Measurements from ENCODE around the gene ATXN1. TPM values are rescaled to one million over a fixed set of nuclear protein-coding genes. Genes with fewer than 3 reads are reported as not detected.

ATXN1 gene
- total RNA-seq, 1 experiment from 2014 or later = 5.6 TPM

DNA sequence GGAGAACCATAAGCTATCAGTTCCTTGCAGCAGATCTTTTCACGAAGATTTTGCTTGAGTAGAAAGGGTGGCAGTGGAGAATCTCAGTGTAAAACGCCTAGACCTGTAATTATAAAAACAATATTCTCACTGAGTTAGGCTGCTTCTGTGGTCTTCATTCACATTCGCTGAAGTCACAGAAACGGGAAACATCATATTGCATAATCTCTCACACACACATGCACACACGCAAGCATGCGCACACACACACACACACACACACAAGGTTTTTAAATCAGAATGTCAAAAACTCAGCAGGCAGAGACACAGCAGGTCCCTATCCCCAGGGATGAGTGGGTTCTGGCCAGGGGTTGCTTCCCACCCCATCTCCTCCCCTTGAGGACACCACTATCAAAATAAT, 175.5 kb downstream of the ATXN1 start:
- no peak overlapping the region for H3K9ac ChIP-seq (ENCODE audit: extremely low read depth, insufficient read length, low read length)
- H3K27me3 ChIP-seq (ENCODE audit: insufficient read depth, low read length) = no peaks in the 10 kb centered on the region
- H3K4ac ChIP-seq (ENCODE audit: low read depth, low read length) = no peak overlapping the region
- H2BK120ac ChIP-seq (ENCODE audit: low read depth, low read length, poor library complexity, severe bottlenecking) = no peak overlapping the region
- H3K36me3 Mint-ChIP-seq (ENCODE audit: insufficient read depth in 1 of 3, low read depth in 3 of 3) = no peaks in the 10 kb centered on the region
- no peaks in the 10 kb centered on the region for H3K27me3 Mint-ChIP-seq (ENCODE audit: low read depth)
- H3K4me3 Mint-ChIP-seq = no peak overlapping the region
- H3K79me1 ChIP-seq (ENCODE audit: insufficient read depth, low read depth, low read length, poor library complexity, severe bottlenecking) = no peaks in the 10 kb centered on the region
- H4K20me1 ChIP-seq (ENCODE audit: control insufficient read depth, insufficient read depth, insufficient read length) = no peaks in the 10 kb centered on the region
- no peaks in the 10 kb centered on the region for H3K9me3 ChIP-seq (ENCODE audit: control insufficient read depth, low read depth, low read length)
- no CpG with 5 or more reads among the region's 6 CpGs for WGBS (ENCODE audit: extremely low coverage, insufficient read length, low lambda C conversion rate)
- no peak overlapping the region for H3K27ac Mint-ChIP-seq
- H4K8ac ChIP-seq (replicated peaks; ENCODE audit: insufficient read length, low read depth, low read length) = no peak overlapping the region
- no peaks in the 10 kb centered on the region; a peak in 1 of 5 replicates for H3K9me3 Mint-ChIP-seq
- no peak overlapping the region for H3K4me2 ChIP-seq (ENCODE audit: insufficient read depth, insufficient read length, low read length)
- no peak for DNase-seq
- no peak overlapping the region for H3K27ac ChIP-seq (ENCODE audit: insufficient read length, low read depth, low read length)
- H3K4me1 Mint-ChIP-seq = no peaks in the 10 kb centered on the region
- H3K18ac ChIP-seq (ENCODE audit: insufficient read length, low read depth, low read length) = no peak overlapping the region
- TF ChIP-seq, protein P1, sequence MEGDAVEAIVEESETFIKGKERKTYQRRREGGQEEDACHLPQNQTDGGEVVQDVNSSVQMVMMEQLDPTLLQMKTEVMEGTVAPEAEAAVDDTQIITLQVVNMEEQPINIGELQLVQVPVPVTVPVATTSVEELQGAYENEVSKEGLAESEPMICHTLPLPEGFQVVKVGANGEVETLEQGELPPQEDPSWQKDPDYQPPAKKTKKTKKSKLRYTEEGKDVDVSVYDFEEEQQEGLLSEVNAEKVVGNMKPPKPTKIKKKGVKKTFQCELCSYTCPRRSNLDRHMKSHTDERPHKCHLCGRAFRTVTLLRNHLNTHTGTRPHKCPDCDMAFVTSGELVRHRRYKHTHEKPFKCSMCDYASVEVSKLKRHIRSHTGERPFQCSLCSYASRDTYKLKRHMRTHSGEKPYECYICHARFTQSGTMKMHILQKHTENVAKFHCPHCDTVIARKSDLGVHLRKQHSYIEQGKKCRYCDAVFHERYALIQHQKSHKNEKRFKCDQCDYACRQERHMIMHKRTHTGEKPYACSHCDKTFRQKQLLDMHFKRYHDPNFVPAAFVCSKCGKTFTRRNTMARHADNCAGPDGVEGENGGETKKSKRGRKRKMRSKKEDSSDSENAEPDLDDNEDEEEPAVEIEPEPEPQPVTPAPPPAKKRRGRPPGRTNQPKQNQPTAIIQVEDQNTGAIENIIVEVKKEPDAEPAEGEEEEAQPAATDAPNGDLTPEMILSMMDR (conservative IDR thresholded peaks at IDR 0.05) = no peak
- H2BK12ac ChIP-seq (ENCODE audit: insufficient read length, low read depth, low read length) = no peak overlapping the region
- H3K14ac ChIP-seq (ENCODE audit: insufficient read depth, low read length) = no peak overlapping the region
- H3T11ph ChIP-seq (ENCODE audit: low read length) = no peak overlapping the region
- no peak overlapping the region for H3K23ac ChIP-seq (ENCODE audit: insufficient read length, low read depth, low read length)
- no peak overlapping the region for H2AK5ac ChIP-seq (ENCODE audit: insufficient read length, low read length)
- no peaks in the 10 kb centered on the region for H3K23me2 ChIP-seq (ENCODE audit: insufficient read length, low read depth, low read length, poor library complexity, severe bottlenecking)
- no peak overlapping the region for H4K91ac ChIP-seq (ENCODE audit: insufficient read length, low read depth, low read length)
- H4K5ac ChIP-seq (ENCODE audit: insufficient read length, low read depth, low read length) = no peak overlapping the region
- no peaks in the 10 kb centered on the region for H3K79me2 ChIP-seq (ENCODE audit: insufficient read depth, low read length)
- H3K56ac ChIP-seq (ENCODE audit: insufficient read length, low read depth, low read length) = no peak overlapping the region
- no peak overlapping the region for H2AFZ ChIP-seq (ENCODE audit: low read length)
- no peak overlapping the region for H2BK5ac ChIP-seq (ENCODE audit: insufficient read length, low read length)
- H3K4me1 ChIP-seq (ENCODE audit: insufficient read depth, low read length) = no peaks in the 10 kb centered on the region
- H2BK20ac ChIP-seq (ENCODE audit: low read depth, low read length, poor library complexity, severe bottlenecking) = no peak overlapping the region
- H2BK15ac ChIP-seq (ENCODE audit: low read depth, low read length) = no peak overlapping the region
